ENCODE results near the gene PLCD4. TPM values are rescaled to one million over a fixed set of nuclear protein-coding genes. Genes with fewer than 3 reads are reported as not detected.

The PLCD4 gene
- 1.7 and 2.4 TPM in 2 replicates for total RNA-seq (2014; rRNA removed; shearing (Covaris generic))
- 0.21 and 0.31 TPM in 2 replicates for polyA plus RNA-seq (2015; cell fraction: cytosol; rRNA removed)
- polyA plus RNA-seq (2015; cell fraction: nucleus; rRNA removed) = 1.9 and 3.4 TPM in 2 replicates

DNA sequence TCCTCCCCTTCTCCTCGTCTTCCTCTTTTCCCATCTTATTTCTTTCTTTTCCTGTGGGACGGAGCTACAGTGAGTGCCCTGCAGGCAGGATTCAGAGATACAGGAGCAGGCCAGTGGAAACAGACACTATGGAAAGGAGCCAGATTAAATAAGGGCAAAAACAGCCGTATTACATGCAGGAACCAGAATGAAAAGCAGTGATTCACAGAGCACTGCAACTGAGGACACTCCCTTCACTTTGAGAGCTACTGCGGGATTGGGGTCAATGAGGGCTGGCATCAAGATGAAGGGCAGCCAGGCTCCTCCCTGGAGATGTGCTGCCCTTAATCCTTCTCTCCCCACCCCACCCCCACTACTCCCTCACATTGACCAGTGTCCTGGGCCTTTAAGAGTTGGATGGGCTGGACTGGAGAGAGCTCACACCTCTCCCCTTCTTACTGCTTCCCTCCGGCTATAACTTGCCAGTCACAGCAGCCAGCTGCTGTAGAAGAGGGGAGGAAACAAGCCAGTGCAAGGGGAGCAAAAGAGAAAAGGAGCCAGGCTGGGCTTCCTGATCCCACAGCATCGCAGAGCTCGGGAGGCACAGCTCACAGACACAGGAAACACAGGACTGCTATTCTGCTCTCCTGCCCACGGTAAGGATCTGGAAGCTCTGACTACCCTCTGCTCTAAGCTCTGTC is at the start of gene PLCD4:
Gene PLCD4, plus strand, starts transcription at position 464 of the 680 bp plus-strand sequence. CDS start 7,841 bp downstream, outside the sequence.
- DNase-seq (ENCODE audit: low read depth) = peak; percentile 73

DNA sequence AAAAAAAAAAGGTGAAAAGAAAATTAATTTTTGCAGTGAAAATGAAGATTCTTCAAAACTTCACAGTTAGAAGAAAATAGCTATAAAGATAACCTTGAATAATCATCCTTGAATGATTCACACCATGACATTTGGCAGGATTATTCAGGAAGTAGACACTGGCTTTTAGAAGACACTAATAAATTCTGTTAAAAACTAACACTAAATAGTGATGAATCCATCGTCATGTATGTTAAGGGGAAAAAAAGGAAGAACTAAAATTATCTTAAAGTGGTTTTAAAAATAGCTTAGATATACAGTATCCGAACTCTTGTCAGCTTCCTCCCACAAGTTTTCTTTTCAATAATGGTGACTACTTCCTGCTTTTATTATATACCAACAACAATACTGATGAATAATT is 49.8 kb upstream of the PLCD4 start:
- no peak for DNase-seq (ENCODE audit: low read depth)

- no peak for DNase-seq (ENCODE audit: low read depth)
Observed at GRCh38 chr2:218558986-218559385, 48.7 kb upstream of the PLCD4 start.

DNA sequence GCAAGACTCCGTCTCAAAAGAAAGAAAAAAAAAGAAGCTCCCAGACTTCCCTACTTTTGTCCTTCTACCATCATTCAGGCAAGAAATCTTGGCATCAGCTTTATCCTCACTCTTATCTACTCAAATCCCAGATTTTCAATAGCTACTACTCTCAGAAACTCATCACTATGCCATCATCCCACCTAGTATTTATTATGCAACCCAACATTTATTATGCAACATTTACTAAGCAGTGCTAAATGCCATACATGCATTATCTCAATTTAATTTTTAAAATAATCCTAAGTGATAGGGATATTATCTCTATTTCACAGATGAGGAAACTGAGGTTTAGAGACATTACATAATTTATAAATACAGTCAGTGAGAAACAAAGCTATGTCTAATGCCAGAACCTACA is 43.6 kb upstream of the PLCD4 start:
- no peak for DNase-seq (ENCODE audit: low read depth)

DNA sequence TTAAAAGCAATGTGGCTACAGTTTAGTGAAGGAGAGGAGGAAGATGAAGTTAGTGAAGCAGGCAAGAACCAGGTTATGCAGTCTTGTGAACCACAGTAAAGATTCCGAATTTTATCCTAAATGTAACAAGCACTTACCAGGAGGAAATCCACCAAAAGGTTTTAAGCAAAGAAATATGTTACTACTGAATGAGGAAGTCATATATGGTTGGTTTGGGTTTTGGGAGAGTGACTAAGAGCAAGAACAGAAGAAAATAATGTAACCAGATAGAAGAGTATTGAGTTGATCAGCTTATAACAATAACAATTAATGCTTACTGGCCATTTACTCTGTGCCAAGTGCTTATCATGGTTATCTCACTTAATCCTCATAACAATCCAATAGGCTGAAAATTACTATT is 41.4 kb upstream of the PLCD4 start:
- no peak for DNase-seq (ENCODE audit: low read depth)

DNA sequence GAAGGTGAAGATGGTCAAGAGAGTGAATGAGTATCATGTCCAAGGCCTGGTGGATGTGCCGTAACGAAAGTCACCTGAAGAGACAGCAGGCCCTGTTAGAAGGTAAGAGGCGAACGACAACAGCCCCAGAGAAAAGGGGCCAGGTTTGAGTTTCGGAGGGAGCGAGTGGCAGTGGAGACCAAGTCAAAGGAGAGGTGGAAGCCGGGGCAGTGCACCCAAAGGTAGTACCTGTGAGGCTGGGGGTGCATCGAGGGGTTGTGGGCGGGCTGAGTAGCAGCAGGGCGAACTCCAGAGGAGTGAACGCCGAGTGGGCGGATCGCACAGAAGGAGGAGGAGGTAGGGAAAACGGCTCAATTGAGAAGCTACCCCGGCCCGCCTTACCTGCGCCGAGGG is 39.9 kb upstream of the PLCD4 start:
- no peak for DNase-seq (ENCODE audit: low read depth)

DNA sequence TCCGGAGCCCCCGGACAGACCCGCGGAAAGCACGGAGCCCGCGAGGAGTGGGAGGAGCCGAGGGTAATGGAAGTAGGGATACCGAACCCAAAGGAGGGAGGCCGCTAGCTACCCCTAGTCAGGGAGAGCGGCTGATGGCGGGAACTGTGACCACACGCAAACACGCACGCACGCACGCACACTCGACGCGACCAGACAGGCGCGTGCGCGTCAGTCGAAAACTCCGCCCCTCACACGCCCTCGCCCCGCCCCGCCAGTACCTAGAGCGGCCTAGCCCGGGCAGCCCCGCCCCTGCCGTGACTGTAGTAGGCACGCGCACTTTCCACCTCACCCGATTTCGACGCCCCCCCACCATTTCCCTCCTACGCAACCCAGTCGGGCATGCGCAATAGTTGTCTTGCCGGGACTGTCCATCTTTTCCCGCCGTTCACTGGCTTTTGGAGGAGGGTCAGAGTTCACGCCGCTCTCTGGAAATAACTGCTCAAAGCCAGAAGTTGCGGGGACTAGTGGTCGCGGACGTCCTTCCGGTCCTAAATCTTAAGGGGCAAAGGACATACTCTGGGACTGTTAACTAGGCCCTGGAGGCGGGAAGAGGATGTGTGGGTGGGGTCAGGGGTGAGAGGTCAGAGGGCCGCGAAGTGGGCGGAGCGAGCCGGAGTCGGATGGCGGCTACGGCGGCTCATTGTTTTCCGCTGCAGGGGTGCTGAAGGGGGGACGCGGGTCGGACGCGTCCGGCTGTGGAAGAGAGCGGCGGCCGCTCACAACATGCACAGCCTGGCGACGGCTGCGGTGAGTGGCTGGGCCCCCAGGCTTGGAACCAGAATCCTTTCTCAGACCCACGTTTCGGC is 39.3 kb upstream of the PLCD4 start, which contains the start of the genes CNOT9 and USP37:
Gene CNOT9, plus strand, starts transcription at position 650 of the 848 bp plus-strand sequence. Its CDS starts 116 bp downstream, at position 766.
Gene USP37, minus strand, starts transcription at position 162 of the 848 bp plus-strand sequence. CDS start 9,698 bp downstream, outside the sequence.
- DNase-seq (ENCODE audit: low read depth) = peak; percentile 97

GRCh38 chr2:218569038-218569431 is 38.7 kb upstream of the PLCD4 start:
- peak; percentile 61 for DNase-seq (ENCODE audit: low read depth)

DNA sequence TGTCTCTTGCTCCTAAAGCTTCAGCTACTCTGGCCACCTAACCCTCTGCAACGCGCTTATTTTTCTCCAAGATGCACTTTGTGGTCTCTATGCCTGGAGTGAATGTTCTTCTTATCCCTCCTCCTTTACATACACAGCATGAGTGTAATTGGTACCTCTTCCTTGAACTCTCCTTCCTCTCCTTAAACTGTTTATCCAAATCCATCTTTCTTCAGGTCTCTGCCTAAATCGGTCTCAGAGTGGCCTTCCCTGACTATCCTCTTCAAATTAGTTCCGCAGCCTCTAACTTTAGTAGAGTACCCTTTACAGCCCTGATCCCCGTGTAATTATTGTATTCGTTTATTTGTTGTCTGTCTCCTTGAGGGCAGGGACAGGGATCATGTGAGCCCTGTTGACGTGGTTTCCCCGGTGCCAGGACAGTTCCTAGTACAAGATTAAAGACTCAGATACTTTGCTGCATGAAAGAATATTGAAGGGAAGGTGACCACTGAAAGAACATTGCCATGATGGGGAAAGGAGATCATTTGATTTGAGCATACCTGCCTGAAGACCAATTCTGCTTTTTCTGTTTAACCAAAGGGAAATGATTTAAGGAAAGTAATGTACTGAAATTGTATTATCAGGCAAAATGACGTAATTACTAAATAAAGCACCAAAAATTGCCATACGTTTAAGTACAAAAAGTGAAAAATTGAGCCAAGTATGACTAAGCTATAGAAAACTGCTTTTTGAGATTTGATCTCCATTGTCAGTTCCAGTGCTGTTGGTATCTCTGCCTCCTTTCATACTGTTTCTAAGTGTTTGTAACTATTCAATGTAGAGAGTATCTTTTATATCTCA is 37.8 kb upstream of the PLCD4 start:
- DNase-seq (ENCODE audit: low read depth) = peak; percentile 38

- DNase-seq (ENCODE audit: low read depth) = no peak
Observed at GRCh38 chr2:218570850-218571249, 36.8 kb upstream of the PLCD4 start.

DNA sequence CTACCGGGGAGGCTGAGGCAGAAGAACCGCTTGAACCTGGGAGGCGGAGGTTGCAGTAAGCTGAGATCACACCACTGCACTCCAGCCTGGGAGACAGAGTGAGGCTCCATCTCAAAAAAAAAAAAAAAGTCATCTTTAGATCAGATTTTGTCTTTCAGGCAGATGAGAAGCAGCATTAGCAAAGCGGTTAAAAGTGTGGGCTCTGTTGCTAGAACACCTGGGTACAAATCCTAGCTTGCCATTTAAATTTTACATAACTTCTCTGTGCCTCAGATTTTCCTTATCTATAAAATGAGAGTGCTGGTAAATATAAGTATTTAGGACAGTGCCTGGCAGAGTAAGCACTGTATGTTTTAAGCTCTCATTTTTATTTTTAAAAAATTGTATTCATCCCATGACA is 30.8 kb upstream of the PLCD4 start:
- DNase-seq (ENCODE audit: low read depth) = no peak

- DNase-seq (ENCODE audit: low read depth) = no peak
Observed at GRCh38 chr2:218577482-218578220, 30.0 kb upstream of the PLCD4 start.

GRCh38 chr2:218578272-218578877 is 29.3 kb upstream of the PLCD4 start:
- no peak for DNase-seq (ENCODE audit: low read depth)

DNA sequence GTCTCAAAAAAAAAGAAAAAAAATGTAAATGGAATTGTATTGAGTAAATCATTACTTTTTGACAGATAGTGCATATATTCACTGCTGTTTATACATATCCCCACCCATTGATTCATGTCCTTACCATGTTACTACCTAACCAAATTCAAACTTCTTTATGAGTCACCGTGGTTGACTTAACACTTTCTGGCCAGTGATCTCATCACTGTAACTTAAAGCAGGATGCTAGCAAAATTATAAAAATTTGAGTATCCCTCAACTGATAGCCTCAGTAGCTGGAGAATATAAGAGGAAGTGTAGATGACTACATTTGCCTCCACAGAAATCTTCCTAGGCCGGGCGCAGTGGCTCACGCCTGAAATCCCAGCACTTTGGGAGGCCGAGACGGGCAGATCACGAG is 25.6 kb upstream of the PLCD4 start:
- peak; percentile 96 for DNase-seq (ENCODE audit: low read depth)

DNA sequence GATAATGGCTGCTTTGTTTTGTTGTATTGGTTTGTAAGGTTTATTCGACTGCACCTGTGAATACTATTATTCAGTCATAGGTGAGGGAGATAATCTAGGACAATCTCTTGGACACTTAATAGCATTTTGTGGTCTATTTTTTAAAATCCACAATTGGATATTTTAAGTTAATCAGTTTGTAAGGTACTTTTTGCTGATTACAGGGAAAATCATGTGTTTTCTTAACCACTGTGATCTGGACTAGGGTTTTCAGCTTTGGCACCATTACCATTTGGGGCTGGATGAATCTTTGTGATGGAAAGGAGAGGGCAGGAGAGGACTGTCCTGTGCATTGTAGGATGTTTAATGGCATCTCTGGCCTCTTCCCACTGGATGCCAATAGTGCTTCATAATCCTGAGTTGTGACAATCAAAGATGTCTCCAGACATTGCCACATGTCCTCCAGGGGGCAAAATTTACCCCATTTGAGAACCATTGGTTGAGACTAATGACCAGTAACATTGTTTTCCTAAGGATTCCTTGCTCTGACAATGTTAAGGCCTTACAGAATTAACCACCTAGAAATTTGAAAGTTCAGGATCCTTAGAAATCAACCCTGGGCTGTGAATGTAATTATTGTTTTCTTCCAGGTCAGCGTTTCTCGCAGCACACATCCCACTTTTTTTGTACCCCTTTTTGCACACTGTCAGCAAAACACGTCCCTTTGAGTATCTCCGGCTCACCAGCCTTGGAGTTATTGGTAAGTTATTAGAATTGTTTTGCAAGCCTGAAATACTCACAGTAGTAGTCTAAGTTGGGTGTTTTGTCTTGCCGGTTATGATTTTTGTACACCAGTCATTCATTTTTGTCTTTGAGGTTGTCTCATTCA is 23.5 kb upstream of the PLCD4 start:
- DNase-seq (ENCODE audit: low read depth) = no peak

DNA sequence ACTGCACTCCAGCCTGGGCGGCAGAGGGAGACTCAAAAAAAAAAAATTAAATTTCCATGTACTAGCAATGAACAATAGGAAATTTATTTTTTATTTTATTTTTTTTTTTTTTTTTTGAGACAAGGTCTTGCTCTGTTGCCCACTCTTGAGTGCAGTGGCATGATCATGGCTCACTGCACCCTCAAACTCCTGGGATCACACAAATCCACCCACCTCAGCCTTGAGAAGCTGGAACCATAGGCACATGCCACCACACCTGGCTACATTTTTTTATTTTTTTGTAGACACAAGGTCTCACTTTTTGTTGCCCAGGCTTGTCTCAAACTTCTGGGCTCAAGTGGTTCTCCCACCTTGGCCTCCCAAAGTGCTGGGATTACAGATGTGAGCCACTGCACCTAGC is 22.2 kb upstream of the PLCD4 start:
- no peak for DNase-seq (ENCODE audit: low read depth)

DNA sequence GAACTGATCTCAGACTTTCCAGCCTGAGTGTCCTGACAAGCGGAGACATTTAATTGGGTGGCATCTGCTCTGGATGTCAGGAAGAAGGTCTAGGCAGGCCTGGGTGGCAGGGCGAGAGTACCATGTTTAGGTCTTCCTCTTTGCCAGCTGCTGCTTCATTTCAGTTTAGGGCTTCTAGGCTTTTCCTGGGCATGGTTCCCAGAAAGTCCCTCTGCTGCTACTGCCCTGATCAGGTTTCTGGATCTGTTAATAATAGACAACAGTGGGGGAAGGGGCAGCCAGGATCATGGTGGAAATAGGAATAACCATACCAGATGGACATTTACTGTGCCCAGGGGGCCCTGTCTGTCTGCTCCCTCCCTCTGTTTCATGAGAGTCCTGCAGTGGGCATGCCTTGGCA is 2.3 kb upstream of the PLCD4 start:
- DNase-seq (ENCODE audit: low read depth) = peak; percentile 33

DNA sequence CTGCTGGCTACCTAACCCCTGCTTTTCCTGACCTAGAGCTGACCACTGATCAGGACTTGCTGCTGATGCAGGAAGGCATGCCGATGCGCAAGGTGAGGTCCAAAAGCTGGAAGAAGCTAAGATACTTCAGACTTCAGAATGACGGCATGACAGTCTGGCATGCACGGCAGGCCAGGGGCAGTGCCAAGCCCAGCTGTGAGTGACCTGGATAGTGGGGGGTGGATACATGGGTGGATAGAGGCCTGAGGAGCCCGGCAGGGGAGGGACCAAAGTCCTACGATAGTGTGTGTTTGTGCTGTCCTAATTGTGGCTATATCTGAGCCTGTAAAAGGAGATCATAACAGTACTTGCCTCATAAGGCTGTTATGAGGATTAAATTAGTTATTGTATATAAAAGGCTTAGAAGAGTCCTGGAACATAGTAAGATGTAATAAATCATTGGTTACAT is 8.2 kb downstream of the PLCD4 start:
- no peak for DNase-seq (ENCODE audit: low read depth)

All from HT1080 (cell line).